GM23338 (cell line): ENCODE measurements around the gene CCNL1. TPM values are rescaled to one million over a fixed set of nuclear protein-coding genes. Genes with fewer than 3 reads are reported as not detected.

Experiments used
- ATAC-seq: fragments of 200-7000 bp; cut with Tn5 transposase; 3 replicates; pipeline ENCODE4 v1.9.1; 2020
- DNase-seq: peaks from one replicate; pipeline ENCODE4 v3.0.0-alpha.2; 2015; ENCODE audit warnings: low spot score
- H2AFZ ChIP-seq: fragments of 200-600 bp; sonication (generic); 2 replicates; pipeline ENCODE4 v1.8.0; 2016; ENCODE audit warnings: antibody characterized with exemption, mild to moderate bottlenecking, moderate library complexity
- H3F3A ChIP-seq: fragments of 200-600 bp; sonication (generic); replicated peaks from 2 replicates; pipeline ENCODE4 v1.8.0; 2017; ENCODE audit warnings: antibody characterized with exemption, mixed run types, low read depth
- H3K27ac ChIP-seq: fragments of 200-600 bp; sonication (generic); 2 replicates; pipeline ENCODE4 v1.6.1; 2016; ENCODE audit warnings: low read depth
- H3K27me3 ChIP-seq: fragments of 200-600 bp; sonication (generic); 2 replicates; pipeline ENCODE4 v1.8.0; 2016; ENCODE audit warnings: mild to moderate bottlenecking, mixed run types, moderate library complexity; ENCODE audit not compliant: insufficient read depth
- H3K36me3 ChIP-seq: fragments of 200-600 bp; sonication (generic); 2 replicates; pipeline ENCODE4 v1.8.0; 2016; ENCODE audit warnings: mild to moderate bottlenecking; ENCODE audit not compliant: insufficient read depth
- H3K4me1 ChIP-seq: fragments of 200-600 bp; sonication (generic); 2 replicates; pipeline ENCODE4 v1.8.0; 2016; ENCODE audit warnings: mild to moderate bottlenecking, moderate library complexity; ENCODE audit not compliant: insufficient read depth
- H3K4me2 ChIP-seq: fragments of 200-600 bp; sonication (generic); 2 replicates; pipeline ENCODE4 v1.7.1; 2017; ENCODE audit warnings: mixed run types
- H3K4me3 ChIP-seq: fragments of 200-600 bp; sonication (generic); 2 replicates; pipeline ENCODE4 v1.6.1; 2016; ENCODE audit warnings: mixed run types
- H3K79me2 ChIP-seq: fragments of 200-600 bp; sonication (generic); replicated peaks from 2 replicates; pipeline ENCODE4 v1.8.0; 2017; ENCODE audit warnings: mild to moderate bottlenecking; ENCODE audit not compliant: insufficient read depth
- H3K9me2 ChIP-seq: fragments of 200-600 bp; sonication (generic); 2 replicates; pipeline ENCODE4 v1.8.0; 2017; ENCODE audit not compliant: insufficient read depth
- H4K20me1 ChIP-seq: fragments of 200-600 bp; sonication (generic); replicated peaks from 2 replicates; pipeline ENCODE4 v1.8.0; 2017; ENCODE audit warnings: mild to moderate bottlenecking; ENCODE audit not compliant: insufficient read depth
- H3K27ac Mint-ChIP-seq: 2 replicates; pipeline ENCODE4 v1.8.0; 2020; ENCODE audit warnings: inconsistent platforms, mild to moderate bottlenecking, moderate library complexity, mixed read lengths
- H3K27me3 Mint-ChIP-seq: 3 replicates; pipeline ENCODE4 v1.8.0; 2022; ENCODE audit warnings: low read depth, mild to moderate bottlenecking, moderate library complexity, mixed read lengths, inconsistent platforms; ENCODE audit not compliant: insufficient read depth, poor library complexity
- H3K36me3 Mint-ChIP-seq: 3 replicates; pipeline ENCODE4 v1.8.0; 2021; ENCODE audit warnings: low read depth, mild to moderate bottlenecking, inconsistent platforms, moderate library complexity, mixed read lengths
- H3K4me1 Mint-ChIP-seq: 3 replicates; pipeline ENCODE4 v1.8.0; 2020; ENCODE audit warnings: mild to moderate bottlenecking, inconsistent platforms, mixed read lengths
- H3K4me3 Mint-ChIP-seq: 3 replicates; pipeline ENCODE4 v1.8.0; 2021; ENCODE audit warnings: moderate library complexity, mild to moderate bottlenecking, inconsistent platforms, mixed read lengths
- H3K9me3 Mint-ChIP-seq: 3 replicates; pipeline ENCODE4 v1.8.0; 2020; ENCODE audit warnings: moderate library complexity, mild to moderate bottlenecking, inconsistent platforms, mixed read lengths
- CTCF ChIP-seq, 2 experiments: fragments of 200-600 bp in 1 of 2; sonication (generic) in 1 of 2; conservative IDR thresholded peaks; 2 replicates each; pipeline versions ENCODE4 v1.5.1 to v1.6.1; 2016 to 2017; ENCODE audit warnings: antibody characterized with exemption in 2 of 2, low read depth in 2 of 2, mild to moderate bottlenecking in 2 of 2, moderate library complexity in 1 of 2
- EZH2phosphoT487 ChIP-seq: fragments of 200-600 bp; sonication (generic); IDR thresholded peaks from one replicate; pipeline ENCODE4 v1.8.1; 2018; ENCODE audit warnings: antibody characterized with exemption; ENCODE audit not compliant: unreplicated experiment
- NANOG ChIP-seq: IDR thresholded peaks from 2 replicates; pipeline ENCODE4 v1.6.1; 2016; ENCODE audit warnings: antibody characterized with exemption, borderline replicate concordance
- POLR2AphosphoS5 ChIP-seq: IDR thresholded peaks from 2 replicates; pipeline ENCODE4 v1.6.1; 2016; ENCODE audit warnings: antibody characterized with exemption, low read depth
- ZNF331 ChIP-seq: fragments of 250-450 bp; sonication (Bioruptor Pico); IDR thresholded peaks from 2 replicates; pipeline ENCODE4 v1.5.0; 2020; ENCODE audit warnings: low read depth, mild to moderate bottlenecking, moderate library complexity
- polyA plus RNA-seq: library from polyadenylated mRNA; unstranded; fragments of >200 nt; fragmentation: Nextera tagmentation; extraction: Ambion mirVana; gene quantifications from 2 replicates; pipeline ENCODE4 v1.2.1, GENCODE V29; 2016
- total RNA-seq: library from RNA; depleted of rRNA; stranded (reverse); fragments of >200 nt; shearing (Covaris generic); gene quantifications from 2 replicates; pipeline ENCODE4 v1.2.3, GENCODE V29; 2014
- TF ChIP-seq, protein P1 (sequence below): IDR thresholded peaks from one replicate; pipeline ENCODE4 v1.6.1; 2018; ENCODE audit warnings: antibody characterized with exemption; ENCODE audit not compliant: unreplicated experiment

CCNL1 gene
- total and polyA plus RNA-seq, 2 experiments from 2014 or later, result 108 to 134 TPM

- H2AFZ ChIP-seq, result peak overlapping the region; percentile 95
- peak overlapping the region; percentile 57; the same call in 1 of the 2 replicates for H3K4me2 ChIP-seq
- peak overlapping the region; percentile 43; the same call in 1 of the 2 replicates for H3K4me3 ChIP-seq
- TF ChIP-seq CTCF (conservative IDR thresholded peaks at IDR 0.05; ENCODE audit: low read depth in 2 of 2), result peak; percentile 5 to 31; a peak in 2 of 4 replicates
- no peak for TF ChIP-seq NANOG
- TF ChIP-seq POLR2AphosphoS5, result no peak
- H3K27ac Mint-ChIP-seq, result no peak overlapping the region
- no peak overlapping the region for H3K27ac ChIP-seq
- no peaks in the 10 kb centered on the region for H3K27me3 Mint-ChIP-seq
- H3K27me3 ChIP-seq, result peaks cover 5% of the 10 kb centered on the region; the same call in 1 of the 2 replicates
- H3K9me3 Mint-ChIP-seq, result no peaks in the 10 kb centered on the region
- no peak overlapping the region for H3K4me3 Mint-ChIP-seq
- no peaks in the 10 kb centered on the region for H4K20me1 ChIP-seq
- H3K36me3 ChIP-seq, result no peaks in the 10 kb centered on the region; the same call in 1 of the 2 replicates
- DNase-seq (peak; percentile 44), ATAC-seq (peak; percentile 91)
- no peaks in the 10 kb centered on the region for H3K4me1 ChIP-seq
- H3K79me2 ChIP-seq, result no peaks in the 10 kb centered on the region
- H3K36me3 Mint-ChIP-seq, result no peaks in the 10 kb centered on the region
- no peaks in the 10 kb centered on the region; the same call in 1 of the 2 replicates for H3K9me2 ChIP-seq
- no peaks in the 10 kb centered on the region for H3K4me1 Mint-ChIP-seq
- H3F3A ChIP-seq, result 0 out of 2 replicates have a peak, but pooled peaks cover 3% of the 10 kb centered on the region
Measured at GRCh38 chr3:157120071-157120892, 39.7 kb downstream of the CCNL1 start.

- no peaks in the 10 kb centered on the region; the same call in 1 of the 2 replicates for H3K36me3 ChIP-seq
- no peaks in the 10 kb centered on the region for H4K20me1 ChIP-seq
- ATAC-seq, result peak; percentile 46
- no peaks in the 10 kb centered on the region for H3K4me1 Mint-ChIP-seq
- no peaks in the 10 kb centered on the region for H3K79me2 ChIP-seq
- peak overlapping the region; percentile 57; the same call in 1 of the 2 replicates for H3K4me2 ChIP-seq
- no peak for DNase-seq
- H3K4me3 ChIP-seq, result peak overlapping the region; percentile 43; the same call in 1 of the 2 replicates
- H3K27ac ChIP-seq, result no peak overlapping the region
- H3K27me3 Mint-ChIP-seq, result peaks cover 2% of the 10 kb centered on the region
- peaks cover 5% of the 10 kb centered on the region; the same call in 1 of the 2 replicates for H3K27me3 ChIP-seq
- H3K4me3 Mint-ChIP-seq, result no peak overlapping the region
- H3K4me1 ChIP-seq, result no peaks in the 10 kb centered on the region
- H3K36me3 Mint-ChIP-seq, result no peaks in the 10 kb centered on the region
- no peaks in the 10 kb centered on the region for H3K9me3 Mint-ChIP-seq
- no peaks in the 10 kb centered on the region; the same call in 1 of the 2 replicates for H3K9me2 ChIP-seq
- TF ChIP-seq, protein P1, sequence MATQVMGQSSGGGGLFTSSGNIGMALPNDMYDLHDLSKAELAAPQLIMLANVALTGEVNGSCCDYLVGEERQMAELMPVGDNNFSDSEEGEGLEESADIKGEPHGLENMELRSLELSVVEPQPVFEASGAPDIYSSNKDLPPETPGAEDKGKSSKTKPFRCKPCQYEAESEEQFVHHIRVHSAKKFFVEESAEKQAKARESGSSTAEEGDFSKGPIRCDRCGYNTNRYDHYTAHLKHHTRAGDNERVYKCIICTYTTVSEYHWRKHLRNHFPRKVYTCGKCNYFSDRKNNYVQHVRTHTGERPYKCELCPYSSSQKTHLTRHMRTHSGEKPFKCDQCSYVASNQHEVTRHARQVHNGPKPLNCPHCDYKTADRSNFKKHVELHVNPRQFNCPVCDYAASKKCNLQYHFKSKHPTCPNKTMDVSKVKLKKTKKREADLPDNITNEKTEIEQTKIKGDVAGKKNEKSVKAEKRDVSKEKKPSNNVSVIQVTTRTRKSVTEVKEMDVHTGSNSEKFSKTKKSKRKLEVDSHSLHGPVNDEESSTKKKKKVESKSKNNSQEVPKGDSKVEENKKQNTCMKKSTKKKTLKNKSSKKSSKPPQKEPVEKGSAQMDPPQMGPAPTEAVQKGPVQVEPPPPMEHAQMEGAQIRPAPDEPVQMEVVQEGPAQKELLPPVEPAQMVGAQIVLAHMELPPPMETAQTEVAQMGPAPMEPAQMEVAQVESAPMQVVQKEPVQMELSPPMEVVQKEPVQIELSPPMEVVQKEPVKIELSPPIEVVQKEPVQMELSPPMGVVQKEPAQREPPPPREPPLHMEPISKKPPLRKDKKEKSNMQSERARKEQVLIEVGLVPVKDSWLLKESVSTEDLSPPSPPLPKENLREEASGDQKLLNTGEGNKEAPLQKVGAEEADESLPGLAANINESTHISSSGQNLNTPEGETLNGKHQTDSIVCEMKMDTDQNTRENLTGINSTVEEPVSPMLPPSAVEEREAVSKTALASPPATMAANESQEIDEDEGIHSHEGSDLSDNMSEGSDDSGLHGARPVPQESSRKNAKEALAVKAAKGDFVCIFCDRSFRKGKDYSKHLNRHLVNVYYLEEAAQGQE, result no peak
- TF ChIP-seq ZNF331 (CRISPR knock-in tag) (no peak), EZH2phosphoT487 (no peak)
- H3K27ac Mint-ChIP-seq, result no peak overlapping the region
- H2AFZ ChIP-seq, result peak overlapping the region; percentile 95; the same call in 1 of the 2 replicates
- 0 out of 2 replicates have a peak, but pooled peaks cover 3% of the 10 kb centered on the region for H3F3A ChIP-seq
Measured at GRCh38 chr3:157119369-157119951, 40.5 kb downstream of the CCNL1 start.
